Effector memory CD4-positive, alpha-beta T cell (primary cell): ENCODE measurements around the gene C2CD5.

Experiments
- DNase-seq, 3 donors: peaks; one replicate each; pipeline ENCODE4 v3.0.0-alpha.2; 2020
- H3K27ac ChIP-seq: 2 replicates; pipeline ENCODE4 v1.7.0; 2013; ENCODE audit warnings: mild to moderate bottlenecking, low read length, moderate library complexity; ENCODE audit not compliant: insufficient read depth, poor library complexity, severe bottlenecking
- H3K27me3 ChIP-seq: replicated peaks from 2 replicates; pipeline ENCODE4 v1.7.0; 2013; ENCODE audit warnings: mild to moderate bottlenecking, low read length; ENCODE audit not compliant: insufficient read depth, control insufficient read depth, poor library complexity, severe bottlenecking
- H3K36me3 ChIP-seq: 2 replicates; pipeline ENCODE4 v1.7.0; 2013; ENCODE audit warnings: mild to moderate bottlenecking, low read length, moderate library complexity; ENCODE audit not compliant: control insufficient read depth, insufficient read depth
- H3K4me1 ChIP-seq: 2 replicates; pipeline ENCODE4 v1.7.0; 2013; ENCODE audit warnings: low read length, mild to moderate bottlenecking; ENCODE audit not compliant: control insufficient read depth, insufficient read depth, poor library complexity, severe bottlenecking
- H3K4me3 ChIP-seq: 2 replicates; pipeline ENCODE4 v1.7.0; 2013; ENCODE audit warnings: low read length, low read depth, mild to moderate bottlenecking; ENCODE audit not compliant: insufficient read depth, poor library complexity, severe bottlenecking
- H3K9me3 ChIP-seq: 2 replicates; pipeline ENCODE4 v1.7.0; 2013; ENCODE audit warnings: mild to moderate bottlenecking, low read length, moderate library complexity; ENCODE audit not compliant: control insufficient read depth

The C2CD5 gene

GRCh38 chr12:22525426-22525825 is 18.9 kb downstream of the C2CD5 start:
- no peaks in the 10 kb centered on the region for H3K27me3 ChIP-seq
- peaks cover 34% of the 10 kb centered on the region for H3K36me3 ChIP-seq
- DNase-seq, result no peak
- no peak overlapping the region for H3K4me3 ChIP-seq
- H3K4me1 ChIP-seq, result no peaks in the 10 kb centered on the region
- H3K27ac ChIP-seq, result no peak overlapping the region
- H3K9me3 ChIP-seq, result no peaks in the 10 kb centered on the region

DNA sequence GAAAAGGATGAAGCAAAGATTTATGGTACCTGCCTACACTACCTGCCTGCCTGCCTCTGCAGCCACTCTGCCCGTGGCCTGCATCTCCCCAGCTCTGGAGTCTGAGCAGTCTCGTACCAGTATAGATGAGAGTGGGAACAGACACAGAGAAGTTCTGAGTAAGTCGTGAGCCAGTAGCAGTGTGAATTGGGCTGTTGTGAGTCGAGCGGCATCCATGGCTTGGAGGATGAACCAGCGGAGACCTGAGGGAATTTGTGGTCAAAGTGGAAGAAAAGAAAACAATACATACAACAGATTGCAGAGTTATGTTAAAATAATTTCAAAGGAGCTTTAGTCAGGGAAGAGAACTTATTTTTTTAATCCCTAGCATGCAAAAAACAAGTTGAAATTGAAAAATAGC is 25.3 kb downstream of the C2CD5 start:
- Histone ChIP-seq H3K36me3 (peaks cover 25% of the 10 kb centered on the region), H3K27me3 (no peaks in the 10 kb centered on the region), H3K27ac (no peak overlapping the region), H3K4me3 (no peak overlapping the region), H3K4me1 (no peaks in the 10 kb centered on the region), H3K9me3 (no peaks in the 10 kb centered on the region)
- no peak for DNase-seq

- DNase-seq, result no peak
- no peaks in the 10 kb centered on the region for H3K9me3 ChIP-seq
- no peaks in the 10 kb centered on the region for H3K27me3 ChIP-seq
- H3K4me1 ChIP-seq, result no peaks in the 10 kb centered on the region
- H3K36me3 ChIP-seq, result peaks cover 19% of the 10 kb centered on the region
- no peak overlapping the region for H3K27ac ChIP-seq
- H3K4me3 ChIP-seq, result no peak overlapping the region
Measured at GRCh38 chr12:22518060-22518719, 26.2 kb downstream of the C2CD5 start.

DNA sequence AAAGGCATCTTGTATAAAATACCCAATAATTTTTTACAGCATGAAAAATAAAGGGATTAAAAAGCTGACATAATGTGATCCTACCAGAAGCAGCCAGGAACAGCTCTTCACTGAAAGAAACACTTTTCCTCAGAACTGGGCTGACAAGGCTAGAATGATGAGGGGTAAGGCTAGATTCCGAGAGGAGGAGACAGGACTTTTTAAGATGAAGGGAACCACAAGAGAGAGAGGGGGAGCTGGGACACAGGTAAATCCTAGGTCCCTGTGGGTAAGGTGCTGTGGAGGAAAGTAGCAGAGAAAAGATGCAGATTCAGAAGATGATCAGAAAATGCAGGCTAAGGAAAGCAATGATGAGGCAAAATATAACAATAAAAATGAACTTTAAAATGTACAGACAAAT is 29.5 kb downstream of the C2CD5 start:
- H3K4me3 ChIP-seq, result no peak overlapping the region
- H3K36me3 ChIP-seq, result peaks cover 22% of the 10 kb centered on the region
- H3K4me1 ChIP-seq, result no peaks in the 10 kb centered on the region
- no peak overlapping the region for H3K27ac ChIP-seq
- H3K27me3 ChIP-seq, result no peaks in the 10 kb centered on the region
- DNase-seq, result no peak
- H3K9me3 ChIP-seq, result no peaks in the 10 kb centered on the region

DNA sequence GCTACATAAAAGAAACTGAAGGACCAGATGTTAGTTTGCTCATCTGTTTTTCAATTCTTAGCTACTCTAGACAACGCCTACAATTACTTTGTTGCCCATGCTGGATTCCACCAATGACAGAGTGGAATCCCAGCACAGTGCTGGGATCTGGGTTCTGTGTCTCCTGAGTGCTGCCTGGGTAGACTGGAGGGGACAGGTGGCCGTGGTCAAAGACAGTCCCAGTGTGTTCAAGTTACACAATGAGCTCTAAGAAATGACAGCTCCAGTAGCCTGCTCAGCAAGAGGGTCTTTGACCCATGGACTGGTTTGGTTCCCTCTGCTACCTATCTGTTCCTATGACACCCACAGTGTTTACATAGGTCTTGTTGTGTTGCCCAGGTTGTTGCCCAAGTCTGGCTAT is 38.5 kb downstream of the C2CD5 start:
- H3K27ac ChIP-seq, result no peak overlapping the region
- no peaks in the 10 kb centered on the region for H3K4me1 ChIP-seq
- H3K4me3 ChIP-seq, result no peak overlapping the region
- H3K27me3 ChIP-seq, result no peaks in the 10 kb centered on the region
- no peak for DNase-seq
- H3K9me3 ChIP-seq, result no peaks in the 10 kb centered on the region
- H3K36me3 ChIP-seq, result peaks cover 10% of the 10 kb centered on the region

DNA sequence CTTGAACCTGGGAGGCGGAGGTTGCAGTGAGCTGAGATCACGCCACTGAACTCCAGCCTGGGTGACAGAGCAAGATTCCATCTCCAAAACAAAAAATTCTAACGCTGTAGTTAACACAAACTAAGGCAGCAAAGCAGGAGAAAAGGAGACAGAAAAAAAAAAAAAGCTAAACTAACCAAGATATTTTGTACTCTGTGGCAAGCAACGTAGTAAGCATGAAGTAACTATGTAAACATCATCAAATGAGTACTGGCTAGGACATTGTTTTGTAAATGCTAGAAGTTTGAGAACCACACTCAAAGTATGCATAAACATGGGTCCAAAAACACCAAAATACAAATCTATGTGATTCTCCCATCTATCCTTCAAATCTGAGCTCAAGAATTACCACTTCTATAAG is 44.2 kb downstream of the C2CD5 start:
- Histone ChIP-seq H3K4me1 (no peaks in the 10 kb centered on the region), H3K9me3 (no peaks in the 10 kb centered on the region), H3K4me3 (no peak overlapping the region), H3K27ac (no peak overlapping the region), H3K36me3 (peaks cover 9% of the 10 kb centered on the region), H3K27me3 (no peaks in the 10 kb centered on the region)
- DNase-seq, result no peak

- no peak overlapping the region for H3K4me3 ChIP-seq
- no peak overlapping the region for H3K27ac ChIP-seq
- no peaks in the 10 kb centered on the region for H3K4me1 ChIP-seq
- no peak for DNase-seq
- no peaks in the 10 kb centered on the region for H3K9me3 ChIP-seq
- H3K27me3 ChIP-seq, result no peaks in the 10 kb centered on the region
- peaks cover 9% of the 10 kb centered on the region for H3K36me3 ChIP-seq
Measured at GRCh38 chr12:22499445-22499844, 44.9 kb downstream of the C2CD5 start.

GRCh38 chr12:22494319-22494718 is 50.0 kb downstream of the C2CD5 start:
- H3K9me3 ChIP-seq, result no peaks in the 10 kb centered on the region
- H3K4me3 ChIP-seq, result no peak overlapping the region
- no peak for DNase-seq
- no peaks in the 10 kb centered on the region for H3K4me1 ChIP-seq
- H3K27me3 ChIP-seq, result no peaks in the 10 kb centered on the region
- H3K36me3 ChIP-seq, result peaks cover 26% of the 10 kb centered on the region
- H3K27ac ChIP-seq, result no peak overlapping the region

DNA sequence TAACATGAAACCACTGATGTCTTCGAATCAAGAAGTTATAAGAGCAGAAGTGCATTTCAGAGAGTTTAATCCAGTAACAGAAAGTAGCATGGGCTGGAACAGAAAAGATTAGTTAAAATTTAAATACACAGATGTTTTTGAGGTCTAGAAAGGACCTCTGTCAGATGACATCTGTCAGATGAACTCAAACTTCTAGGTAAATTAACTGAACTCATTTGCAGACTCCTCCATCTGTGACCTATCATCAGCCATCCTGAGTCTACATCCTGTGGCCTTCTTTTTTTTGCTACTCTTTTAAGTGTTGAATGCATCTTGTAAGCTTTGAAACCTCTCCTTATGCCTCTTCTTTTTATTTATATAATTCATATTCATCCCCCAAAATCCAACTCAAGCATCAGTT is 53.3 kb downstream of the C2CD5 start:
- peaks cover 30% of the 10 kb centered on the region for H3K36me3 ChIP-seq
- DNase-seq, result no peak

DNA sequence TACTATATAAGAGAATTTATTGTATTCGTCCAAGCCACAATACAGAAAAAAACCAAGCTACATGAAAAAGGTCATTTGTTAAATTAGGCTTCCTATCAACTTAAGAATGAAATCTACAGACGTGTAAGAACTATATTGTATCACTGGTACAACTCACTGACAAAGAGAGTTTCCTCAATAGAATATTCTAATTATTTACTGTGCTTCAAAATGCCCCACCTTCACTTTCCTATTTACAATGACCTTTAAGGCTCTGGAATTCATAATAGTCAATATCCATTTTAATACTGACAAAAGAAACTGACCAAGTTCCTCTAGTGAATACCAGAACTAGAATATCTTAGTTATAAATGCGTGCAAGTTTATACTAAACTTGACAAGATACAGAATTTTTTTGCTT is 55.9 kb downstream of the C2CD5 start:
- Histone ChIP-seq H3K9me3 (no peaks in the 10 kb centered on the region), H3K4me3 (no peak overlapping the region), H3K36me3 (peaks cover 30% of the 10 kb centered on the region), H3K27ac (no peak overlapping the region), H3K4me1 (no peaks in the 10 kb centered on the region), H3K27me3 (no peaks in the 10 kb centered on the region)
- DNase-seq, result no peak

More for the DNA sequence above, 53.3 kb downstream of the C2CD5 start:
- no peaks in the 10 kb centered on the region for H3K27me3 ChIP-seq
- H3K9me3 ChIP-seq, result no peaks in the 10 kb centered on the region
- no peaks in the 10 kb centered on the region for H3K4me1 ChIP-seq
- no peak overlapping the region for H3K27ac ChIP-seq
- H3K4me3 ChIP-seq, result no peak overlapping the region
